Measurements from ENCODE around the gene TRAPPC2B.
A peak's percentile ranks its signal among the peaks of the same experiment; 100 is the strongest.

TRAPPC2B gene

GRCh38 chr19:57376151-57376550 is 12.8 kb downstream of the TRAPPC2B start:
- DNase-seq: no peak

- no peak for DNase-seq
Measured at GRCh38 chr19:57377498-57378146, 14.3 kb downstream of the TRAPPC2B start.

- no peak for DNase-seq
Measured at GRCh38 chr19:57380923-57381322, 17.6 kb downstream of the TRAPPC2B start.

GRCh38 chr19:57382806-57383488 is 19.6 kb downstream of the TRAPPC2B start:
- no peak for DNase-seq

GRCh38 chr19:57389194-57389729 is 25.9 kb downstream of the TRAPPC2B start:
- DNase-seq: no peak

GRCh38 chr19:57389730-57390598 is 26.6 kb downstream of the TRAPPC2B start, which contains the start of gene ZNF548:
TSS of gene ZNF548 (plus strand) at chr19:57389854. CDS start at chr19:57390100, 246 bp downstream.
- DNase-seq: peak; percentile 97

- no peak for DNase-seq
Measured at GRCh38 chr19:57395710-57396109, 32.4 kb downstream of the TRAPPC2B start.

- DNase-seq: no peak
Measured at GRCh38 chr19:57398868-57399267, 35.5 kb downstream of the TRAPPC2B start.

GRCh38 chr19:57403737-57404563 is 40.6 kb downstream of the TRAPPC2B start:
- no peak for DNase-seq

GRCh38 chr19:57406516-57407123 is 43.3 kb downstream of the TRAPPC2B start:
- DNase-seq: peak; percentile 44

GRCh38 chr19:57410877-57411671 is 47.7 kb downstream of the TRAPPC2B start, which contains the start of gene ZNF17:
TSS of gene ZNF17 (plus strand) at chr19:57411161. CDS start at chr19:57413616, 2,455 bp downstream.
- peak; percentile 95 for DNase-seq

All from suppressor macrophage treated with lipopolysaccharide for 4 hours (primary cell).